Measurements from ENCODE around the gene PALM2AKAP2.

DNA sequence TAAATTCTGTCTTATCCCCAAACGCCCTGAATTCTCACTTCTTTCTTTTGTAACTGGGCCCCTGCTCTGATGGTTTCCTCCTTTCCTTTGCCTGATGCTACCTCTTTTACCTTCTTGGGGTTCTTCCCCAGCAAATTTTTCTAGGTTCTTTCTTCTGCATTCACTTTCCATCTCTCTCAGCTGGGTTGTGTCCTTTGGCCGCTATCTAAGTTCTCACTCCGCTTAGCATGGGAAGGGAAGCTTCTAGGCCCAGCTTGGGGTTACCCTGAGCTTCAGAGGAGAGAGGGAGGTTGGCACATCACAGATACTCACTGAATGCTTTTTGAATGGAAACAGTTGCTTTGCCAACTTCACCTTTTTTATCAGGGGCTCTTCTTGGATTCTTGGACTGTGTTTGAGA, 17.0 kb downstream of the PALM2AKAP2 start:
- TF ChIP-seq, protein P1, sequence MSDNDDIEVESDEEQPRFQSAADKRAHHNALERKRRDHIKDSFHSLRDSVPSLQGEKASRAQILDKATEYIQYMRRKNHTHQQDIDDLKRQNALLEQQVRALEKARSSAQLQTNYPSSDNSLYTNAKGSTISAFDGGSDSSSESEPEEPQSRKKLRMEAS (CRISPR knock-in tag; IDR thresholded peaks at IDR 0.05), result no peak
- no peak for TF ChIP-seq JUN (IDR thresholded peaks at IDR 0.05; ENCODE audit: borderline replicate concordance, low read depth, low read length)
- TF ChIP-seq JUN (CRISPR knock-in tag; IDR thresholded peaks at IDR 0.05; ENCODE audit: borderline replicate concordance), result no peak
- TF ChIP-seq CHD2 (IDR thresholded peaks at IDR 0.05; ENCODE audit: low read depth, low read length), result no peak
- TF ChIP-seq ZBTB9 (CRISPR knock-in tag; IDR thresholded peaks at IDR 0.05), result no peak
- no peak for TF ChIP-seq CTCF (IDR thresholded peaks at IDR 0.05 in 2 of 3, conservative IDR thresholded peaks at IDR 0.05 in 1 of 3; ENCODE audit: insufficient read depth in 2 of 3, low read depth in 1 of 3, low read length in 3 of 3)
- TF ChIP-seq MED1 (CRISPR knock-in tag; IDR thresholded peaks at IDR 0.05; ENCODE audit: borderline replicate concordance), result no peak
- no peak for TF ChIP-seq ETV5 (CRISPR knock-in tag; IDR thresholded peaks at IDR 0.05; ENCODE audit: low read depth)
- TF ChIP-seq ZNF282 (CRISPR knock-in tag; IDR thresholded peaks at IDR 0.05), result no peak
- TF ChIP-seq IRF1 (CRISPR knock-in tag; IDR thresholded peaks at IDR 0.05; ENCODE audit: borderline replicate concordance), result no peak
- no peak for TF ChIP-seq BHLHE40 (IDR thresholded peaks at IDR 0.05; ENCODE audit: low read length)

All from K562 (cell line).